Panc1 (cell line): Measurements from ENCODE around the gene MGAT1. TPM values are rescaled to one million over a fixed set of nuclear protein-coding genes. Genes with fewer than 3 reads are reported as not detected.
"Not testable (repeated sequence)": the region's sequence is repeated elsewhere in the genome, so short reads cannot be mapped to it uniquely, and the experiment has no call there.

Experiments used
- ATAC-seq: fragments of 200-7000 bp; cut with Tn5 transposase; 2 replicates; pipeline ENCODE4 v1.9.1; 2020; ENCODE audit warnings: mild to moderate bottlenecking, moderate library complexity
- BruUV-seq: library from RNA; stranded (reverse); fragments of 400-500 nt; replicated peaks from 2 replicates; lab custom pipeline; 2021; lab: Mats Ljungman, UMichigan
- CTCF ChIA-PET: fragments of 300-600 bp; sonication (Branson Sonifier 250); formaldehyde crosslinking; loops from one replicate; lab custom pipeline; 2022; ENCODE audit warnings: antibody characterized with exemption; lab: Charles Lee
- POLR2A ChIA-PET: fragments of 300-600 bp; sonication (Branson Sonifier 250); formaldehyde crosslinking; loops from one replicate; lab custom pipeline; 2022; ENCODE audit warnings: antibody characterized with exemption; lab: Charles Lee
- DNase-seq: peaks from one replicate; pipeline ENCODE4 v3.0.0-alpha.2; 2010; ENCODE audit warnings: low read depth, low spot score
- H3K27ac ChIP-seq: 2 replicates; pipeline ENCODE4 v1.5.1; 2011; ENCODE audit warnings: mild to moderate bottlenecking, low read length, inconsistent platforms
- H3K27me3 ChIP-seq: fragments of 200-500 bp; sonication (Bioruptor generic); 2 replicates; pipeline ENCODE4 v1.6.0; 2014; ENCODE audit warnings: low read length, inconsistent platforms; ENCODE audit not compliant: control insufficient read depth, insufficient read depth
- H3K36me3 ChIP-seq: fragments of 200-500 bp; sonication (Bioruptor generic); 2 replicates; pipeline ENCODE4 v1.5.1; 2014; ENCODE audit warnings: inconsistent platforms, mild to moderate bottlenecking, low read length, moderate library complexity; ENCODE audit not compliant: control insufficient read depth, insufficient read depth
- H3K4me1 ChIP-seq: 2 replicates; pipeline ENCODE4 v1.5.1; 2011; ENCODE audit warnings: inconsistent platforms, mild to moderate bottlenecking, low read length, moderate library complexity; ENCODE audit not compliant: control insufficient read depth, insufficient read depth
- H3K4me3 ChIP-seq, 2 experiments: 2 replicates each; pipeline ENCODE4 v1.5.1; 2011 to 2012; ENCODE audit warnings: low read depth in 2 of 2, low read length in 2 of 2, mild to moderate bottlenecking in 2 of 2, inconsistent platforms in 1 of 2, moderate library complexity in 1 of 2
- H3K9me3 ChIP-seq: fragments of 200-500 bp; sonication (Bioruptor generic); 2 replicates; pipeline ENCODE4 v1.5.1; 2014; ENCODE audit warnings: low read depth, mild to moderate bottlenecking, inconsistent platforms, low read length, moderate library complexity; ENCODE audit not compliant: control insufficient read depth, insufficient read depth
- POLR2AphosphoS5 ChIP-seq: IDR thresholded peaks from 2 replicates; pipeline ENCODE4 v1.6.1; 2012; ENCODE audit warnings: mild to moderate bottlenecking, low read depth, low read length, moderate library complexity
- SIN3A ChIP-seq: IDR thresholded peaks from 2 replicates; pipeline ENCODE4 v1.6.1; 2012; ENCODE audit warnings: low read depth, mild to moderate bottlenecking, low read length, moderate library complexity, borderline replicate concordance; ENCODE audit not compliant: insufficient read depth
- TCF7L2 ChIP-seq: IDR thresholded peaks from 2 replicates; pipeline ENCODE4 v1.6.1; 2011; ENCODE audit warnings: mild to moderate bottlenecking, low read depth, low read length, inconsistent platforms
- in situ Hi-C: cut with HindIII; loops from 2 replicates; pipeline ENCODE4 v1.10.0; 2016; ENCODE audit warnings: low sequenced_read_pairs, low pct_unique_long_range_greater_than_20kb
- intact Hi-C: fragments of 100-400 bp; cut with micrococcal nuclease; formaldehyde crosslinking; loops from one replicate; pipeline ENCODE4 v1.10.0; 2022; ENCODE audit not compliant: unreplicated experiment
- total RNA-seq: library from RNA; stranded (reverse); gene quantifications from one replicate; pipeline ENCODE4 v1.2.1, GENCODE V29; 2021; ENCODE audit not compliant: unreplicated experiment
- TF ChIP-seq, protein P1 (sequence below): fragments of 450-650 bp; IDR thresholded peaks from 2 replicates; pipeline ENCODE4 v1.5.1; 2017; ENCODE audit warnings: mild to moderate bottlenecking
- TF ChIP-seq, protein P2 (sequence below), 2 experiments: IDR thresholded peaks; 2 replicates each; pipeline ENCODE4 v1.6.1; 2011 to 2012; ENCODE audit warnings: low read depth in 2 of 2, control low read depth in 1 of 2, low read length in 1 of 2, mild to moderate bottlenecking in 1 of 2, moderate library complexity in 1 of 2; ENCODE audit not compliant: insufficient read depth in 1 of 2

The MGAT1 gene
- total RNA-seq, 1 experiment from 2014 or later = 113 TPM

DNA sequence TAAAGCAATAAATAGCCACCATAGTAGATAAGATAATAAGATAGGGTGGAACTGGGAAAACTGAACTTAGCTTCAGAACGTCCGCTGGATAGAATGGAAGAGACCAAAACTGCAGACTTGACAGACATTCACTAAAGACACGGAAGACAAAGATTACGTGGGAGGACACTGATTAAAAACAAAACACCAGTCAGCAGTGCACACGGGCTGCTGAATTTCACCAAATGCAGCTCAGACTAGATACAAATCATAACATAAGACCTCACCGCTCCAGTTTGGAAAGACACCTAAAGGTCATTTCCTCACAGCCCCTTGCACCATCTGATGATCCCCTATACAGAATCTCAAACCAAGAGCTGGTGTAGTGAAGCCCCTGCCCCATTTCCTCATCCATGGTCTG is 59.9 kb downstream of the MGAT1 start:
- Histone ChIP-seq H3K27ac (no peak overlapping the region), H3K4me1 (no peaks in the 10 kb centered on the region), H3K36me3 (no peaks in the 10 kb centered on the region), H3K9me3 (no peaks in the 10 kb centered on the region), H3K27me3 (peaks cover 46% of the 10 kb centered on the region), H3K4me3 (no peak overlapping the region)
- in situ Hi-C loops (no loop called here), intact Hi-C loops (no loop called here)
- ATAC-seq (no peak), DNase-seq (no peak)
- CTCF ChIA-PET = no interaction called here
- POLR2A ChIA-PET = no interaction called here
- TF ChIP-seq, protein P1, sequence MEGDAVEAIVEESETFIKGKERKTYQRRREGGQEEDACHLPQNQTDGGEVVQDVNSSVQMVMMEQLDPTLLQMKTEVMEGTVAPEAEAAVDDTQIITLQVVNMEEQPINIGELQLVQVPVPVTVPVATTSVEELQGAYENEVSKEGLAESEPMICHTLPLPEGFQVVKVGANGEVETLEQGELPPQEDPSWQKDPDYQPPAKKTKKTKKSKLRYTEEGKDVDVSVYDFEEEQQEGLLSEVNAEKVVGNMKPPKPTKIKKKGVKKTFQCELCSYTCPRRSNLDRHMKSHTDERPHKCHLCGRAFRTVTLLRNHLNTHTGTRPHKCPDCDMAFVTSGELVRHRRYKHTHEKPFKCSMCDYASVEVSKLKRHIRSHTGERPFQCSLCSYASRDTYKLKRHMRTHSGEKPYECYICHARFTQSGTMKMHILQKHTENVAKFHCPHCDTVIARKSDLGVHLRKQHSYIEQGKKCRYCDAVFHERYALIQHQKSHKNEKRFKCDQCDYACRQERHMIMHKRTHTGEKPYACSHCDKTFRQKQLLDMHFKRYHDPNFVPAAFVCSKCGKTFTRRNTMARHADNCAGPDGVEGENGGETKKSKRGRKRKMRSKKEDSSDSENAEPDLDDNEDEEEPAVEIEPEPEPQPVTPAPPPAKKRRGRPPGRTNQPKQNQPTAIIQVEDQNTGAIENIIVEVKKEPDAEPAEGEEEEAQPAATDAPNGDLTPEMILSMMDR = no peak
- TF ChIP-seq, protein P2, sequence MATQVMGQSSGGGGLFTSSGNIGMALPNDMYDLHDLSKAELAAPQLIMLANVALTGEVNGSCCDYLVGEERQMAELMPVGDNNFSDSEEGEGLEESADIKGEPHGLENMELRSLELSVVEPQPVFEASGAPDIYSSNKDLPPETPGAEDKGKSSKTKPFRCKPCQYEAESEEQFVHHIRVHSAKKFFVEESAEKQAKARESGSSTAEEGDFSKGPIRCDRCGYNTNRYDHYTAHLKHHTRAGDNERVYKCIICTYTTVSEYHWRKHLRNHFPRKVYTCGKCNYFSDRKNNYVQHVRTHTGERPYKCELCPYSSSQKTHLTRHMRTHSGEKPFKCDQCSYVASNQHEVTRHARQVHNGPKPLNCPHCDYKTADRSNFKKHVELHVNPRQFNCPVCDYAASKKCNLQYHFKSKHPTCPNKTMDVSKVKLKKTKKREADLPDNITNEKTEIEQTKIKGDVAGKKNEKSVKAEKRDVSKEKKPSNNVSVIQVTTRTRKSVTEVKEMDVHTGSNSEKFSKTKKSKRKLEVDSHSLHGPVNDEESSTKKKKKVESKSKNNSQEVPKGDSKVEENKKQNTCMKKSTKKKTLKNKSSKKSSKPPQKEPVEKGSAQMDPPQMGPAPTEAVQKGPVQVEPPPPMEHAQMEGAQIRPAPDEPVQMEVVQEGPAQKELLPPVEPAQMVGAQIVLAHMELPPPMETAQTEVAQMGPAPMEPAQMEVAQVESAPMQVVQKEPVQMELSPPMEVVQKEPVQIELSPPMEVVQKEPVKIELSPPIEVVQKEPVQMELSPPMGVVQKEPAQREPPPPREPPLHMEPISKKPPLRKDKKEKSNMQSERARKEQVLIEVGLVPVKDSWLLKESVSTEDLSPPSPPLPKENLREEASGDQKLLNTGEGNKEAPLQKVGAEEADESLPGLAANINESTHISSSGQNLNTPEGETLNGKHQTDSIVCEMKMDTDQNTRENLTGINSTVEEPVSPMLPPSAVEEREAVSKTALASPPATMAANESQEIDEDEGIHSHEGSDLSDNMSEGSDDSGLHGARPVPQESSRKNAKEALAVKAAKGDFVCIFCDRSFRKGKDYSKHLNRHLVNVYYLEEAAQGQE (IDR thresholded peaks at IDR 0.05; ENCODE audit: insufficient read depth in 1 of 2, low read depth in 2 of 2, low read length in 1 of 2) = no peak
- TF ChIP-seq SIN3A = no peak
- TF ChIP-seq POLR2AphosphoS5 = no peak
- TF ChIP-seq TCF7L2 = no peak
- BruUV-seq = no TSS peak

GRCh38 chr5:180740953-180741352 is 61.7 kb downstream of the MGAT1 start:
- in situ Hi-C loops = not testable (repeated sequence)

DNA sequence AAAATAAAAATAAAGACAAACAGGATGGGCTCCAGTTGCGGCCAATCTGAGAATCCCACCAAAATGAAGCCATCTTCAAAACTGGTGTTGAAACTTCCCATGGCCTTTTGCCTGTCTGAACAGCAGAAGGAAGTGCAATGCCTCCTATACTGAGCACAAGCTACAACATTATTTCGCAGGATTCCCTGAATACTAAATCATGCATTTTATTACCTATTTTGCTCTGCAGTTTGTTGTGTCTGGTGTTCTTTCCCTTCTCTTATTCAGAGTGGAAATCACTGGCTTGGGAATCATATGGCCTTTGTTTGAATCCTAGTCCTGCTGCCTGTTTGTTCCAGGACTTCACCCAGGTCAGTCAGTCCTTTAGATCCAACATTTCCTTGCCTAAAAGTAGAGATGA is 62.6 kb downstream of the MGAT1 start, which contains the start of gene OR2Y1:
Gene OR2Y1 (minus strand): TSS at position 101 of the 400 bp plus-strand sequence. CDS start 0 bp downstream, at position 101.
- in situ Hi-C loops (no loop called here), intact Hi-C loops (no loop called here)
- H3K4me3 ChIP-seq = no peak within 1 kb of the TSS
- ATAC-seq (no peak), DNase-seq (no peak)
- no peaks in the 10 kb centered on the region for H3K4me1 ChIP-seq
- ChIA-PET CTCF (no interaction called here), POLR2A (no interaction called here)
- no peak within 1 kb of the TSS for H3K27ac ChIP-seq
- H3K36me3 ChIP-seq = no peaks in the 10 kb centered on the region
- peaks cover 44% of the 10 kb centered on the region for H3K27me3 ChIP-seq
- H3K9me3 ChIP-seq = no peaks in the 10 kb centered on the region
- TF ChIP-seq, protein P2 (IDR thresholded peaks at IDR 0.05; ENCODE audit: insufficient read depth in 1 of 2, low read depth in 2 of 2, low read length in 1 of 2) = no peak
- TF ChIP-seq TCF7L2 (no peak), SIN3A (no peak)
- TF ChIP-seq, protein P1 = no peak
- no TSS peak for BruUV-seq

More at GRCh38 chr5:180740953-180741352, 61.7 kb downstream of the MGAT1 start:
- POLR2A ChIA-PET, ATAC-seq, DNase-seq, H3K4me3 ChIP-seq, H3K27ac ChIP-seq, H3K9me3 ChIP-seq, BruUV-seq, H3K4me1 ChIP-seq, intact Hi-C loops, H3K36me3 ChIP-seq, CTCF ChIA-PET: not testable (repeated sequence)
- peaks cover 49% of the 10 kb centered on the region for H3K27me3 ChIP-seq
